ENCODE results near the gene IL1RN. TPM values are rescaled to one million over a fixed set of nuclear protein-coding genes. Genes with fewer than 3 reads are reported as not detected.

The IL1RN gene
- total and polyA plus RNA-seq, 2 of the 13 experiments (the other 11 are each of a cell fraction or from before 2014, with no cell fraction given) = 21.2 to 101 TPM

- TF ChIP-seq ELF4 (CRISPR knock-in tag; IDR thresholded peaks at IDR 0.05; ENCODE audit: borderline replicate concordance) (no peak), FOXA1 (IDR thresholded peaks at IDR 0.05) (no peak), FOXA1 (CRISPR knock-in tag; IDR thresholded peaks at IDR 0.05) (peak; percentile 30; the same call in 1 of the 2 replicates), ZNF33B (CRISPR knock-in tag; IDR thresholded peaks at IDR 0.05) (no peak; the same call in 1 of the 2 replicates), ZBTB38 (CRISPR knock-in tag; IDR thresholded peaks at IDR 0.05) (no peak), MIER3 (CRISPR knock-in tag; IDR thresholded peaks at IDR 0.05; ENCODE audit: borderline replicate concordance) (no peak; the same call in 1 of the 2 replicates), RAD21 (CRISPR knock-in tag; IDR thresholded peaks at IDR 0.05) (no peak), STAT6 (CRISPR knock-in tag; IDR thresholded peaks at IDR 0.05; ENCODE audit: borderline replicate concordance) (0 out of 2 replicates have a peak, but pooled peaks have one; percentile 62), POLR2AphosphoS5 (IDR thresholded peaks at IDR 0.05; ENCODE audit: low read depth, low read length) (peak; percentile 65; the same call in 1 of the 2 replicates), NR2F1 (CRISPR knock-in tag; IDR thresholded peaks at IDR 0.05) (no peak), REXO4 (CRISPR knock-in tag; IDR thresholded peaks at IDR 0.05; ENCODE audit: borderline replicate concordance) (no peak), HNF1A (IDR thresholded peaks at IDR 0.05; ENCODE audit: low read depth) (no peak), HNF1A (CRISPR knock-in tag; IDR thresholded peaks at IDR 0.05; ENCODE audit: borderline replicate concordance) (no peak), ETV6 (CRISPR knock-in tag; conservative IDR thresholded peaks at IDR 0.05) (no peak), NFYB (CRISPR knock-in tag; IDR thresholded peaks at IDR 0.05) (peak; percentile 83), KAT8 (CRISPR knock-in tag; IDR thresholded peaks at IDR 0.05) (0 out of 2 replicates have a peak, but pooled peaks have one; percentile 20), ZNF747 (CRISPR knock-in tag; IDR thresholded peaks at IDR 0.05; ENCODE audit: borderline replicate concordance) (peak; percentile 20; the same call in 1 of the 2 replicates), BCL3 (CRISPR knock-in tag; IDR thresholded peaks at IDR 0.05) (0 out of 2 replicates have a peak, but pooled peaks have one; percentile 34), ESRRA (CRISPR knock-in tag; IDR thresholded peaks at IDR 0.05; ENCODE audit: low read depth) (no peak; the same call in none of the 2 replicates), NAIF1 (CRISPR knock-in tag; IDR thresholded peaks at IDR 0.05; ENCODE audit: borderline replicate concordance) (no peak)
Observed at GRCh38 chr2:113156278-113157117, 29.1 kb downstream of the IL1RN start (continued).
